H1 (cell line): Measurements from ENCODE around the gene FAM76B.

Experiments used
- BACH1 ChIP-seq: IDR thresholded peaks from 2 replicates; pipeline ENCODE4 v1.6.1; 2012; ENCODE audit warnings: low read length, improper control_type of control experiment
- EP300 ChIP-seq, 2 experiments: IDR thresholded peaks; 1 replicate in 1 of 2; 2 replicates in 1 of 2; pipeline ENCODE4 v1.6.1; 2011 to 2012; ENCODE audit warnings: low read depth in 2 of 2, low read length in 2 of 2, mild to moderate bottlenecking in 2 of 2, borderline replicate concordance in 1 of 2, inconsistent platforms in 1 of 2, moderate library complexity in 1 of 2
- EZH2 ChIP-seq: fragments of 200-600 bp; sonication (generic); IDR thresholded peaks from 2 replicates; pipeline ENCODE4 v1.7.1; 2012; ENCODE audit warnings: low read depth, mild to moderate bottlenecking, moderate library complexity, low read length, inconsistent platforms; ENCODE audit not compliant: severe bottlenecking
- JUN ChIP-seq: IDR thresholded peaks from 2 replicates; pipeline ENCODE4 v1.6.1; 2011; ENCODE audit warnings: low read depth, mild to moderate bottlenecking, improper control_type of control experiment, low read length
- JUND ChIP-seq: IDR thresholded peaks from 2 replicates; pipeline ENCODE4 v1.6.1; 2011; ENCODE audit warnings: mild to moderate bottlenecking, improper control_type of control experiment, low read length
- KDM5A ChIP-seq: fragments of 200-600 bp; IDR thresholded peaks from 2 replicates; pipeline ENCODE4 v1.7.1; 2012; ENCODE audit warnings: mild to moderate bottlenecking, low read length, inconsistent platforms, mixed read lengths
- MAFK ChIP-seq: IDR thresholded peaks from 2 replicates; pipeline ENCODE4 v1.6.1; 2012; ENCODE audit warnings: low read depth, mild to moderate bottlenecking, improper control_type of control experiment, low read length
- POLR2AphosphoS5 ChIP-seq: IDR thresholded peaks from 2 replicates; pipeline ENCODE4 v1.6.1; 2011; ENCODE audit warnings: low read depth, low read length
- TEAD4 ChIP-seq: IDR thresholded peaks from 2 replicates; pipeline ENCODE4 v1.6.1; 2012; ENCODE audit warnings: low read depth, low read length, inconsistent platforms, mixed read lengths
- TF ChIP-seq, protein P1 (sequence below), 3 experiments: IDR thresholded peaks; 1 replicate in 2 of 3; 2 replicates in 1 of 3; pipeline versions ENCODE4 v1.5.1 to v1.6.1; 2011; ENCODE audit warnings: low read length in 3 of 3, mild to moderate bottlenecking in 3 of 3, inconsistent platforms in 2 of 3, low read depth in 1 of 3, moderate library complexity in 1 of 3; ENCODE audit not compliant: insufficient read depth in 1 of 3; ENCODE audit errors: control extremely low read depth in 1 of 3
- TF ChIP-seq, protein P2 (sequence below): IDR thresholded peaks from 2 replicates; pipeline ENCODE4 v1.6.1; 2011; ENCODE audit warnings: low read length, improper control_type of control experiment
- TF ChIP-seq, protein P3 (sequence below): IDR thresholded peaks from 2 replicates; pipeline ENCODE4 v1.6.1; 2012; ENCODE audit warnings: inconsistent platforms

DNA sequence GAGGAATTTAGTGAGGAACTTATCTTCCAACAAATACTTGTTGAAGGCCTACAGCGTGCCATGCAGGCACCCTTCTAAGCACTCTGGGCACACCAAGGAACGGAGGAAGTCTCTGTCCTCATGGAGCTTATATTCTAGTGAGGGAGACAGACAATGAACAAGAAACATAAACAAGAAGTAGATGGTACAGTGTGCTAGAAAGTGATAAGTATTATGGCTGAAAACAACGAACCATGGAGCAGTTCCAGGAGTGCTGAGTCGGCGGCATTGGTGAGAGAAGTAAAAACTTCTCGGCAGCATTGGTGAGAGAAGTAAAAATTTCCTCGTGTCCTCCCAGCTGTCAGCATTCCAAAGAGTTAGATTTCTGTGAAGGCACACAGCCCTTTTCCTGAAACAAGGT, 53.2 kb downstream of the FAM76B start:
- no peak for TF ChIP-seq POLR2AphosphoS5
- TF ChIP-seq EZH2 = no peak
- TF ChIP-seq, protein P1, sequence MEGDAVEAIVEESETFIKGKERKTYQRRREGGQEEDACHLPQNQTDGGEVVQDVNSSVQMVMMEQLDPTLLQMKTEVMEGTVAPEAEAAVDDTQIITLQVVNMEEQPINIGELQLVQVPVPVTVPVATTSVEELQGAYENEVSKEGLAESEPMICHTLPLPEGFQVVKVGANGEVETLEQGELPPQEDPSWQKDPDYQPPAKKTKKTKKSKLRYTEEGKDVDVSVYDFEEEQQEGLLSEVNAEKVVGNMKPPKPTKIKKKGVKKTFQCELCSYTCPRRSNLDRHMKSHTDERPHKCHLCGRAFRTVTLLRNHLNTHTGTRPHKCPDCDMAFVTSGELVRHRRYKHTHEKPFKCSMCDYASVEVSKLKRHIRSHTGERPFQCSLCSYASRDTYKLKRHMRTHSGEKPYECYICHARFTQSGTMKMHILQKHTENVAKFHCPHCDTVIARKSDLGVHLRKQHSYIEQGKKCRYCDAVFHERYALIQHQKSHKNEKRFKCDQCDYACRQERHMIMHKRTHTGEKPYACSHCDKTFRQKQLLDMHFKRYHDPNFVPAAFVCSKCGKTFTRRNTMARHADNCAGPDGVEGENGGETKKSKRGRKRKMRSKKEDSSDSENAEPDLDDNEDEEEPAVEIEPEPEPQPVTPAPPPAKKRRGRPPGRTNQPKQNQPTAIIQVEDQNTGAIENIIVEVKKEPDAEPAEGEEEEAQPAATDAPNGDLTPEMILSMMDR (IDR thresholded peaks at IDR 0.05; ENCODE audit: control extremely low read depth in 1 of 3, insufficient read depth in 1 of 3, low read depth in 1 of 3, low read length in 3 of 3) = no peak
- peak; percentile 82 for TF ChIP-seq MAFK
- no peak for TF ChIP-seq TEAD4
- no peak for TF ChIP-seq BACH1
- TF ChIP-seq JUND = no peak
- TF ChIP-seq JUN = no peak
- no peak for TF ChIP-seq EP300 (IDR thresholded peaks at IDR 0.05; ENCODE audit: borderline replicate concordance in 1 of 2, low read depth in 2 of 2, low read length in 2 of 2)
- TF ChIP-seq, protein P2, sequence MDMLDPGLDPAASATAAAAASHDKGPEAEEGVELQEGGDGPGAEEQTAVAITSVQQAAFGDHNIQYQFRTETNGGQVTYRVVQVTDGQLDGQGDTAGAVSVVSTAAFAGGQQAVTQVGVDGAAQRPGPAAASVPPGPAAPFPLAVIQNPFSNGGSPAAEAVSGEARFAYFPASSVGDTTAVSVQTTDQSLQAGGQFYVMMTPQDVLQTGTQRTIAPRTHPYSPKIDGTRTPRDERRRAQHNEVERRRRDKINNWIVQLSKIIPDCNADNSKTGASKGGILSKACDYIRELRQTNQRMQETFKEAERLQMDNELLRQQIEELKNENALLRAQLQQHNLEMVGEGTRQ = no peak
- TF ChIP-seq, protein P3, sequence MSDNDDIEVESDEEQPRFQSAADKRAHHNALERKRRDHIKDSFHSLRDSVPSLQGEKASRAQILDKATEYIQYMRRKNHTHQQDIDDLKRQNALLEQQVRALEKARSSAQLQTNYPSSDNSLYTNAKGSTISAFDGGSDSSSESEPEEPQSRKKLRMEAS = no peak
- no peak for TF ChIP-seq KDM5A
